HG03066 (cell line): ENCODE measurements around the gene GPRASP1.

Source experiments
- ATAC-seq: cut with Tn5 transposase; IDR thresholded peaks from one replicate; pipeline ENCODE4 v1.9.1; 2021; ENCODE audit warnings: low read depth; ENCODE audit not compliant: unreplicated experiment

The GPRASP1 gene

GRCh38 chrX:102694749-102695148, 43.5 kb downstream of the GPRASP1 start:
- ATAC-seq, result no peak

- ATAC-seq, result no peak
Observed at GRCh38 chrX:102696306-102696705, 45.0 kb downstream of the GPRASP1 start.

GRCh38 chrX:102697494-102697893, 46.2 kb downstream of the GPRASP1 start:
- ATAC-seq, result no peak
